ENCODE data around the gene DCXR. TPM values are rescaled to one million over a fixed set of nuclear protein-coding genes. Genes with fewer than 3 reads are reported as not detected.
A peak's percentile ranks its signal among the peaks of the same experiment; 100 is the strongest.

The DCXR gene
- total and polyA plus RNA-seq, 2 of the 4 experiments (the other 2 are of a cell fraction) = 36.6 to 139 TPM

DNA sequence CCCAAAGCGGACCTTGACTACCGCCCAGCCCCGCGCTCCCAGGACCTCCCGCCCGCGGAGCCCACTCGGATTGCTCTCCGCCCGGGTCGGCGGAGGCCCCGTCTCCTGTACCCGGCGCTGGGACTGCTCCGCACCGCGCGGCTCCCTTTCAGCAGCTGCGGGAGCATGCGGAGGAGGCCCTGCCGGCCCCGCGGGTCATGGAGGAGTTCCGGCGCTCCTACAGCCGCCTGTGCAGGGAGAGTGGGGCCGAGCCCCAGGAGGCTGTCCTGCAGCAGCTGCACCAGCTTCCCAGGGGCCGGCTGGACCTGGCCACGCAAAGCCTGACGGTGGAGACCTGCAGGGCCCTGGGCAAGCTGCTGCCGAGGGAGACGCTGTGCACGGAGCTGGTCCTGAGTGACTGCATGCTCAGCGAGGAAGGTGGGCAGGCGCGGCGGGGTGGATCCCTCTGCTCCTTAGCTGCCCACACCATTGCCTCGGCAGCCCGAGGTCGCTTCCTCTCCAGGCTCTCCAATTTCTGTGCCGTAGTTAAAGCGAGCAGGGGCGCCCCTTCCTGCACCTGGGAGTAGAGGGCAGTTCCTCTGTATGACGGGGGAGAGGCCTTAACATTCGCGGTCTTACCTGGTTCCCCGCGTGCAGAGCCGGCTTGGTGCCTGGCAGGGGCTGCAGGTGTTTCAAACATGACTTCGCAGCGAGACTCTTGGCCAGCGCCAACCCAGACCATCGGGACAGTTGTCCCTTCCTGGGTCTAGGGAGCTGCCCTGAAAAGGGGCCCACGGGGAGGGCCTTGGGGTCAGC, 13.9 kb downstream of the DCXR start:
- Histone ChIP-seq H2AK9ac (replicated peaks; ENCODE audit: low read depth, low read length, poor library complexity) (peak overlapping the region; percentile 90), H3K14ac (replicated peaks; ENCODE audit: low read depth, low read length) (no peak overlapping the region), H3K27ac (ENCODE audit: insufficient read depth, low read length) (peak overlapping the region; percentile 47; the same call in 1 of the 2 replicates), H2AFZ (replicated peaks; ENCODE audit: low read length, poor library complexity) (peak overlapping the region; percentile 91), H4K91ac (ENCODE audit: insufficient read depth, low read depth, low read length) (no peak overlapping the region), H4K8ac (ENCODE audit: low read depth in 2 of 2, low read length in 2 of 2) (peak overlapping the region; percentile 57 to 78; a peak in 2 of 4 replicates), H4K20me1 (ENCODE audit: insufficient read depth, low read length) (peaks cover 24% of the 10 kb centered on the region), H2BK15ac (ENCODE audit: low read depth, low read length) (no peak overlapping the region), H3K18ac (ENCODE audit: low read depth, low read length) (no peak overlapping the region), H3K23ac (ENCODE audit: low read depth, low read length) (0 out of 2 replicates have a peak overlapping the region, but pooled peaks have one; percentile 70), H3K9ac (ENCODE audit: low read depth, low read length) (peak overlapping the region; percentile 81), H3K4ac (ENCODE audit: low read depth, low read length) (peak overlapping the region; percentile 64), H3K4me2 (ENCODE audit: low read depth, low read length) (peak overlapping the region; percentile 99), H4K5ac (ENCODE audit: low read depth, low read length) (no peak overlapping the region), H3K9me1 (ENCODE audit: insufficient read depth, low read length) (no peaks in the 10 kb centered on the region), H2BK20ac (ENCODE audit: low read depth, low read length) (no peak overlapping the region), H3K36me3 (ENCODE audit: control insufficient read depth, insufficient read depth, low read length) (peaks cover 4% of the 10 kb centered on the region), H3K4me3 (ENCODE audit: insufficient read depth, low read depth, low read length) (peak overlapping the region; percentile 75), H3K56ac (ENCODE audit: extremely low read depth, insufficient read depth, low read length) (peak overlapping the region; percentile 59; the same call in 1 of the 2 replicates), H3K79me1 (ENCODE audit: low read depth in 1 of 2, low read length in 2 of 2) (peaks cover 12 to 46% of the 10 kb centered on the region in 2 experiments), H2BK5ac (ENCODE audit: low read depth, low read length, poor library complexity, severe bottlenecking) (no peak overlapping the region), H2AK5ac (ENCODE audit: low read depth, low read length) (peak overlapping the region; percentile 60; the same call in 1 of the 2 replicates), H3K9me3 (ENCODE audit: control insufficient read depth, insufficient read depth, low read length) (no peaks in the 10 kb centered on the region), H2BK120ac (ENCODE audit: low read depth, low read length) (no peak overlapping the region), H3K27me3 (ENCODE audit: control insufficient read depth, insufficient read depth, low read length) (no peaks in the 10 kb centered on the region), H3K4me1 (ENCODE audit: control insufficient read depth, insufficient read depth, low read length) (peaks cover 13% of the 10 kb centered on the region)
- WGBS, 2 experiments (ENCODE audit: extremely low coverage in 2 of 2, insufficient read length in 1 of 2) = 11% methylated on average over 32 of the region's 55 CpGs; no CpG with 5 or more reads in 1 of the 2 experiments
- DNase-seq (peak; percentile 8), ATAC-seq (ENCODE audit: low read depth) (peak; percentile 6)
- TF ChIP-seq USF2 (IDR thresholded peaks at IDR 0.05; ENCODE audit: low read depth, low read length) (no peak), SMC3 (IDR thresholded peaks at IDR 0.05; ENCODE audit: low read depth, low read length) (no peak), RAD21 (IDR thresholded peaks at IDR 0.05; ENCODE audit: low read length) (no peak), FOS (IDR thresholded peaks at IDR 0.05; ENCODE audit: low read depth, low read length) (no peak), POLR2A (IDR thresholded peaks at IDR 0.05; ENCODE audit: low read depth, low read length) (no peak), CHD1 (IDR thresholded peaks at IDR 0.05; ENCODE audit: low read depth, low read length) (no peak), BHLHE40 (IDR thresholded peaks at IDR 0.05; ENCODE audit: low read depth, low read length) (no peak), NFE2L2 (IDR thresholded peaks at IDR 0.05; ENCODE audit: low read depth, low read length) (no peak)
- intact Hi-C loops (cut with micrococcal nuclease) (loop anchor here (2.0 kb wide), 1 partner anchor 151 kb away; no protein-coding TSS in a partner anchor), in situ Hi-C loops (cut with MboI; ENCODE audit: low sequenced_read_pairs) (no loop called here), dilution Hi-C loops (cut with HindIII; ENCODE audit: low sequenced_read_pairs, unreplicated experiment) (no loop called here)
- CTCF ChIA-PET = interaction anchor here (1.0 to 1.3 kb wide), 2 partner anchors 14 to 64 kb away, joined by 3 to 11 read pairs; partner anchors contain the start of gene DCXR
- no TSS peak for BruUV-seq (replicated peaks)
- POLR2A ChIA-PET (ENCODE audit: unreplicated experiment) = no interaction called here

Measured in IMR-90 (cell line).